CD4-positive, CD25-positive, alpha-beta regulatory T cell (primary cell): ENCODE results near the gene SBSN. TPM values are rescaled to one million over a fixed set of nuclear protein-coding genes. Genes with fewer than 3 reads are reported as not detected.

Experiments used
- ATAC-seq, 2 donors: fragments of 150-1000 bp; cut with Tn5 transposase; one replicate each; pipeline ENCODE4 v1.10.0; 2021; ENCODE audit warnings: low read depth in 2 of 2, moderate number of reproducible peaks in 2 of 2, moderate library complexity in 1 of 2
- DNase-seq, 3 donors: peaks; one replicate each; pipeline versions ENCODE4 v3.0.0 to v3.0.0-alpha.2; 2012 to 2022; ENCODE audit warnings: mixed read lengths in 1 of 3
- H3K27ac ChIP-seq: one replicate; pipeline ENCODE4 v1.7.0; 2013; ENCODE audit warnings: mild to moderate bottlenecking, low read length; ENCODE audit not compliant: insufficient read depth, poor library complexity, severe bottlenecking
- H3K27me3 ChIP-seq: one replicate; pipeline ENCODE4 v1.7.0; 2013; ENCODE audit warnings: low read length; ENCODE audit not compliant: control insufficient read depth, insufficient read depth
- H3K36me3 ChIP-seq: one replicate; pipeline ENCODE4 v1.7.0; 2013; ENCODE audit warnings: mild to moderate bottlenecking, low read length, moderate library complexity; ENCODE audit not compliant: control insufficient read depth, insufficient read depth
- H3K4me1 ChIP-seq: 2 replicates; pipeline ENCODE4 v1.7.0; 2013; ENCODE audit warnings: mild to moderate bottlenecking, low read length; ENCODE audit not compliant: insufficient read depth, control insufficient read depth, poor library complexity, severe bottlenecking
- H3K4me3 ChIP-seq: one replicate; pipeline ENCODE4 v1.7.0; 2013; ENCODE audit warnings: low read depth, mild to moderate bottlenecking, low read length, moderate library complexity
- H3K9me3 ChIP-seq, 2 experiments: 1 replicate in 1 of 2; 2 replicates in 1 of 2; pipeline ENCODE4 v1.7.0; 2013; ENCODE audit warnings: low read length in 2 of 2, mild to moderate bottlenecking in 1 of 2, moderate library complexity in 1 of 2; ENCODE audit not compliant: control insufficient read depth in 2 of 2
- H3K27ac Mint-ChIP-seq, 3 donors: one replicate each; pipeline ENCODE4 v1.8.0; 2020 to 2022; ENCODE audit warnings: mild to moderate bottlenecking in 3 of 3, mixed read lengths in 3 of 3, moderate library complexity in 2 of 3
- H3K27me3 Mint-ChIP-seq: one replicate; pipeline ENCODE4 v1.8.0; 2022; ENCODE audit warnings: mild to moderate bottlenecking, mixed read lengths
- H3K36me3 Mint-ChIP-seq: one replicate; pipeline ENCODE4 v1.8.0; 2020; ENCODE audit warnings: mixed read lengths
- H3K4me1 Mint-ChIP-seq, 4 donors: one replicate each; pipeline ENCODE4 v1.8.0; 2020 to 2022; ENCODE audit warnings: mixed read lengths in 4 of 4, mild to moderate bottlenecking in 1 of 4
- H3K4me3 Mint-ChIP-seq, 4 donors: one replicate each; pipeline ENCODE4 v1.8.0; 2020 to 2022; ENCODE audit warnings: mild to moderate bottlenecking in 4 of 4, mixed read lengths in 4 of 4, moderate library complexity in 3 of 4
- H3K9me3 Mint-ChIP-seq, 7 donors: one replicate each; pipeline ENCODE4 v1.8.0; 2020 to 2022; ENCODE audit warnings: mixed read lengths in 7 of 7, mild to moderate bottlenecking in 3 of 7, moderate library complexity in 2 of 7
- polyA plus RNA-seq, 4 donors: library from polyadenylated mRNA; unstranded; fragments of 300-500 nt; fragmentation: Illumina TruSeq; gene quantifications; one replicate each; pipeline ENCODE4 v1.2.3, GENCODE V29; 2021
- total RNA-seq: library from RNA; stranded (reverse); gene quantifications from one replicate; pipeline ENCODE4 v1.2.3, GENCODE V29; 2022

SBSN gene
- total and polyA plus RNA-seq, 5 donors from 2014 or later, result not detected

DNA sequence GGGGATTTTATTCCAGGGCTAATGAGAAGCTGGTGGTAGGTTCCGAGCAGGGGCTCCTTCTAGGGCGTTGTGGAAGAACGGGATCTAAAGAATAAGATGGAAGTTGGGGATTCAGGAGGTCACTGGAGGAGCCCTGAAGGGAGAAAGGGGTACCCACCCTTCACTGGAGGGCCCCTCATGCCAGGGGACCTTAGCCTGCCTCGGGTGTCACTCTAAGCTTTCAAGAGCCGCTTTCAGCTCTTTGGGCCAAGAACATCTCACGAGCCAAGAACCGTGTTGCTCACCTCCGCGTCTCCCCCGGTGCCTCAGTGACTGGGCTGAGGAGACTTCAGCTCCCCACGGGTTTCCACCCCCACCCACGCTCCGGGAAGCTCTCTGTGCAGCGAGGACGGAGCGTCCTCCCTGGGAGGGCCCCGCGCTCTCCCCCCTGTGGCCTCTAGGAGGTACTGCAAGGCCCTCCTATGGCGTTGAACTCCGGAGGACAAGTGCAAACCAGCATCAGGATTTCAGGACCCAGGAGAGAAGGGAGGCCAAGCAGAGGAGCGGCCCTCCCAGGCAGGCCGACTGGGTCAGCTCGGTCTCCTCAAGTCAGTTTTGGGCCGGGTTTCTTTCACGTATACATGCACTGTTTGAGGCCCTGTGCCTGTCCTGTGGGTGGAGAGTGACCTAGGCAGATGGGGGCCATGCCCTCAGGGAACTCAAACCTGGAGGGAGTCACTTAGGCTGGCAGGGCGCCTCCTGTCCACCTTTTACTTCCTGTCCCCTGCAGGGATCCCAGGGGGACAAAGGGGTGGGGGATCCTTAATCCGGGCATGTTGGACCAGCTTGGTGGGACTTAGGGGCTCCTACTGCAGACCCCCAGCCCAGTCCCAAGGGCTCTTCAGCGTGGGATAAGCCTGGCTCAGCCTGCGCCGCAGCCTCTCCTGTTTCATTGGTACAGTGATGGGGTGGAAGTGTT lies 32.7 kb downstream of the SBSN start:
- ATAC-seq (peak; percentile 84 to 87), DNase-seq (peak; percentile 38 to 63 (median 57))
- H3K27ac Mint-ChIP-seq, result peak overlapping the region in 1 of 3 donors; percentile 39
- Histone ChIP-seq H3K4me1 (peaks cover 3% of the 10 kb centered on the region), H3K9me3 (no peaks in the 10 kb centered on the region), H3K27ac (no peak overlapping the region), H3K27me3 (no peaks in the 10 kb centered on the region), H3K36me3 (no peaks in the 10 kb centered on the region), H3K4me3 (no peak overlapping the region)
- peaks cover 0 to 9% (median 0%) of the 10 kb centered on the region in 4 donors for H3K4me1 Mint-ChIP-seq
- H3K27me3 Mint-ChIP-seq, result peaks cover 4% of the 10 kb centered on the region
- no peaks in the 10 kb centered on the region for H3K36me3 Mint-ChIP-seq
- H3K4me3 Mint-ChIP-seq, result no peak overlapping the region
- H3K9me3 Mint-ChIP-seq, result no peaks in the 10 kb centered on the region

DNA sequence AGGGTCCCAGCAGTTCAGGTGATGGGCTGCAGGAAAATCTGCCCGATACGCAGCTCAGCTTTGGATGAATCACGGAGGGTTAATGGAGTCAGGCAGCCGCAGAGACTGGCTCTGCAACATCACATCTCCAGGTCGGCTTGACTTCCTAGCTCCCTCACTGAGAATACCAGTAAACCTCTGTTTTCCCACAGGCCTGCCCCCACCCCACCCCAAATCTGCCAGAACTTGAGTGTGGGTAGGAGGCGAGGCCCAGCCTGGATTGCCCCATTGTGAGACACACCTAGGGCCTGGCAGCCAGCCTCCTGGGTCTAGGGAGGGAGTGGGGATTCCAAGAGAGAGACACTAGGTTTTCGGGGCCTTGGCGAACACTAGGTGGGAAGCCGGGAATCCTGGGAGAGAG lies 34.1 kb downstream of the SBSN start:
- H3K9me3 Mint-ChIP-seq, result no peaks in the 10 kb centered on the region
- ATAC-seq (no peak), DNase-seq (no peak)
- H3K36me3 ChIP-seq, result no peaks in the 10 kb centered on the region
- H3K4me3 ChIP-seq, result no peak overlapping the region
- no peaks in the 10 kb centered on the region for H3K36me3 Mint-ChIP-seq
- H3K27ac ChIP-seq, result no peak overlapping the region
- peaks cover 0 to 9% (median 0%) of the 10 kb centered on the region in 4 donors for H3K4me1 Mint-ChIP-seq
- no peaks in the 10 kb centered on the region for H3K9me3 ChIP-seq
- no peaks in the 10 kb centered on the region for H3K27me3 ChIP-seq
- no peak overlapping the region for H3K4me3 Mint-ChIP-seq
- H3K27ac Mint-ChIP-seq, result no peak overlapping the region
- H3K27me3 Mint-ChIP-seq, result peaks cover 4% of the 10 kb centered on the region
- H3K4me1 ChIP-seq, result peaks cover 3% of the 10 kb centered on the region

DNA sequence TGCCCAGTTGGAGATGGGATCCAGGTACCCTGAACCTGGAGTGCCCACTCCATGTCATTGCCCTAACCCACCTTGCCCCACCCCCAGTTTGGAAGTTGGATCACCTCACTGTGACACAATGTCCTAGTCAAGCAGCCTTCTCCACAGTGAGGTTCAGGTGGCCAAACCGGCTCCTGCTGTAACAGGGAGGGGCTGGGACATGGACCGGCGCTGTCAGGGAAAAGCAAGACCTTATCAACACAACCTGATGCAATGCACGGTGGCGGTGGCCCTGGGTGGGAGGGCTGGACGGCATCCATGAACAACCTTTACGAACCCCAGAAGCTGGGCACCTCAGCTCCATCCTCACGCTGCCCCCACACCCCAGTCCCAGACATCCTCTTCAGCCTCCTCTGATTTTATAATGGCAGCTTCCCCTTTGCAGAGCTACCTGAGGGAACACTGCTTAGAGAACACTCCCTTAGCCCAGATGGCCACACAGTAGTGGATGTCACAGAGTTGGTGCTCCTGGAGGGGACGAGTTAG lies 36.2 kb downstream of the SBSN start:
- Histone ChIP-seq H3K4me3 (no peak overlapping the region), H3K27me3 (no peaks in the 10 kb centered on the region), H3K9me3 (no peaks in the 10 kb centered on the region), H3K36me3 (no peaks in the 10 kb centered on the region), H3K4me1 (peaks cover 3% of the 10 kb centered on the region), H3K27ac (no peak overlapping the region)
- H3K36me3 Mint-ChIP-seq, result no peaks in the 10 kb centered on the region
- H3K4me3 Mint-ChIP-seq, result no peak overlapping the region
- no peaks in the 10 kb centered on the region for H3K27me3 Mint-ChIP-seq
- ATAC-seq (no peak), DNase-seq (no peak)
- H3K9me3 Mint-ChIP-seq, result no peaks in the 10 kb centered on the region
- H3K4me1 Mint-ChIP-seq, result peaks cover 0 to 9% (median 0%) of the 10 kb centered on the region in 4 donors
- no peak overlapping the region for H3K27ac Mint-ChIP-seq

DNA sequence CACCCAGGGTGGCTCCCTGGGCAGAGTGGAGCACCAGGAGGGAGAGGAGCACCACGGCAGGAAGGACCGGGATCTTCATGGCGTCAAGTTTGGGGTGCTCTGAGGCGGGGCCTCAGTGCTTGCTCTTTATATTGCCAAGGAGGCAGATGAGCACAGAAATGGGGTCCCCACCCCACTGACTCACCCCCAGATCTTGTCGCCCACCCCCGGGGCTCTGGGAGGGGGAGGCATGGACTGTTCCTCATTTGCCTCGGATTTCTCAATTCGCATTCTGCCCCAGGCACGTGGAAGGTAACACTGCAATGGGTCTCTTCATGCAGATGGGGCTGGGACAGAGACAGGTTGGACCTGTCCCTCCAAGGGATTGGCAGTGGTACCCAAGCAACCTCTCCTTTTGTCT lies 37.7 kb downstream of the SBSN start, which contains the start of gene KRTDAP:
Gene KRTDAP (minus strand): TSS at position 101 of the 400 bp plus-strand sequence. CDS start 22 bp downstream, at position 79.
- DNase-seq, result no peak

DNA sequence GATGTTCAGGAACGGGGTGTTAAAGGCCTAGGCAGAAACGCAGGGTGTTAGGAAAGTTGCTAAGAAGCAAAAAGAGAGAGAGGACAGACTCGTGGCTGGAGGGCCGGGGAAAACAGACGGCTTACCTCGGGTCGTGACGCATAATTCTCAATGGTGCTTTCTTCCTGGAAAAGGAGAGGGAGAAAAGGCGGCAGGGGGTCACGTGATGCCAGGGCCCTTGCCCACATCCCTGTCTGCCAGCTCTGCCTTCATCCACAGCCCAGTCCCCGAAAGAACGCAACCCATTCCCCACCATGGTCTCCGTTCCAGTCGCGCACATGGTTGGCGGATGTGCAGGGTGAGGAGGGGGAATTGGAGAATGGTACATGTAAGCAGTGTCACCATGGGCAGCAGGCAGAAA lies 39.4 kb downstream of the SBSN start:
- Mint-ChIP-seq H3K4me3 (no peak overlapping the region), H3K27ac (no peak overlapping the region), H3K27me3 (peaks cover 7% of the 10 kb centered on the region), H3K36me3 (no peaks in the 10 kb centered on the region), H3K4me1 (peaks cover 0 to 2% (median under 1%) of the 10 kb centered on the region in 4 donors), H3K9me3 (no peaks in the 10 kb centered on the region)
- H3K4me3 ChIP-seq, result no peak overlapping the region
- no peaks in the 10 kb centered on the region for H3K27me3 ChIP-seq
- DNase-seq (no peak), ATAC-seq (no peak)
- H3K4me1 ChIP-seq, result no peaks in the 10 kb centered on the region
- no peaks in the 10 kb centered on the region for H3K36me3 ChIP-seq
- no peak overlapping the region for H3K27ac ChIP-seq
- no peaks in the 10 kb centered on the region for H3K9me3 ChIP-seq

More for the DNA sequence above, 37.7 kb downstream of the SBSN start, which contains the start of gene KRTDAP:
- H3K4me1 Mint-ChIP-seq, result peaks cover 0 to 5% (median 0%) of the 10 kb centered on the region in 4 donors
- no peaks in the 10 kb centered on the region for H3K27me3 ChIP-seq
- H3K36me3 ChIP-seq, result no peaks in the 10 kb centered on the region
- no peak within 1 kb of the TSS for H3K4me3 Mint-ChIP-seq
- no peak within 1 kb of the TSS for H3K27ac ChIP-seq
- H3K27me3 Mint-ChIP-seq, result peaks cover 7% of the 10 kb centered on the region
- peak within 1 kb of the TSS in 1 of 3 donors; percentile 57 for H3K27ac Mint-ChIP-seq
- ATAC-seq, result no peak
- no peak within 1 kb of the TSS for H3K4me3 ChIP-seq
- no peaks in the 10 kb centered on the region for H3K9me3 Mint-ChIP-seq
- H3K36me3 Mint-ChIP-seq, result no peaks in the 10 kb centered on the region
- H3K9me3 ChIP-seq, result no peaks in the 10 kb centered on the region
- peaks cover 3% of the 10 kb centered on the region for H3K4me1 ChIP-seq

DNA sequence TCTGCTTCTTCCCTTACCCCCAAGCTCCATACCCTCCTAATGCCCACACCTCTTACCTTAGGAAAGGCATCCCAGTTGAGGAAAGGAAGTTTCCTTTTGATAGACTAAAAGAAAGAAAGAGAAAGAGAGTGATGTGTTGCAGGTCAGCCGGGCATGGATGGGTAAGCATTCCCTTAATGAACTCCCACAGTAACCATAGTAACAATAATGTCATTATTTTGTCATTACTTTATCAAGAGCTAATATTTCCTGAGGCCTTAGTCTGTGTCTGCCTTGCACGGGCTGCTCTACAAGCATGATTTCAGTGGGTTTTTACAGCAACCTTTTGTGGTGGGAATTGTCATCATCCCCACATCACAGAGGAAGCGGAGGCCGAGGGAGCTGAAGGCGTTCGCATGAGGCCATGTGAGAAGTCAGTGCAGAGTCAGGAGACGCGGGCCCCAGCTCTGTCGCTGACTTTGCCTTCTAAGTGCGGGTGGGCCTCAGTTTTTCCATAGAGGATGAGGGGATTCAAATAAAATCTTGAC lies 40.4 kb downstream of the SBSN start:
- ATAC-seq (no peak), DNase-seq (no peak)
- Mint-ChIP-seq H3K36me3 (no peaks in the 10 kb centered on the region), H3K9me3 (no peaks in the 10 kb centered on the region), H3K4me1 (peaks cover 0 to 4% (median under 1%) of the 10 kb centered on the region in 4 donors), H3K27me3 (peaks cover 7% of the 10 kb centered on the region), H3K4me3 (no peak overlapping the region), H3K27ac (no peak overlapping the region)
- no peak overlapping the region for H3K27ac ChIP-seq
- H3K4me3 ChIP-seq, result no peak overlapping the region
- no peaks in the 10 kb centered on the region for H3K4me1 ChIP-seq
- H3K27me3 ChIP-seq, result no peaks in the 10 kb centered on the region
- no peaks in the 10 kb centered on the region for H3K36me3 ChIP-seq
- H3K9me3 ChIP-seq, result no peaks in the 10 kb centered on the region

DNA sequence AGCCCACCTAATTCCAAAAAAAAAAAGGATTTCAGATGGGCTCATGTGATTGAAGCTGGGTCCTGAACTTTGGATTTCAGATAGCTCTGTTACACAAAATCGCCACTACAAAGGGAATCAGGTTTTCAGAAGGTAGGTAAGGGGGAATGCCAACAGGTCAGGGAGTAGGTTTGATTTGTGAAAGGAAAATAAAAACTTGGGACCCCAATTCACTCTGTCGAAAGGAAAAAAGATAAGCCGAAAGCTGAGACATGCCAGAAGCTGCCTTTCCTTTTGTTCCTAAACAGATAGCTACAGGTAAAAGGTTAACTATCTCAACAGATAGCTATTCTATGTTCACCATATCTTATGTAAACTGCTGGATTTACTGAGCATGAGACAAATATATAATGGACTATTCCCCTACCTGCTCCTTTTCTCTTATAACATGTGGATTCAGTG lies 41.8 kb downstream of the SBSN start:
- H3K27ac Mint-ChIP-seq, result no peak overlapping the region
- no peak overlapping the region for H3K4me3 ChIP-seq
- DNase-seq (no peak), ATAC-seq (no peak)
- peaks cover 0 to 4% (median under 1%) of the 10 kb centered on the region in 4 donors for H3K4me1 Mint-ChIP-seq
- H3K27me3 ChIP-seq, result no peaks in the 10 kb centered on the region
- H3K4me1 ChIP-seq, result no peaks in the 10 kb centered on the region
- no peaks in the 10 kb centered on the region for H3K9me3 ChIP-seq
- peaks cover 7% of the 10 kb centered on the region for H3K27me3 Mint-ChIP-seq
- H3K4me3 Mint-ChIP-seq, result no peak overlapping the region
- no peaks in the 10 kb centered on the region for H3K36me3 Mint-ChIP-seq
- H3K36me3 ChIP-seq, result no peaks in the 10 kb centered on the region
- H3K9me3 Mint-ChIP-seq, result no peaks in the 10 kb centered on the region
- H3K27ac ChIP-seq, result no peak overlapping the region
